Memory B cell (primary cell): ENCODE measurements around the gene CPPED1.

Source experiments
- ATAC-seq: fragments of 150-1000 bp; cut with Tn5 transposase; 2 replicates; pipeline ENCODE4 v1.10.0; 2021; ENCODE audit warnings: low read depth, mild to moderate bottlenecking, moderate library complexity
- DNase-seq, 2 donors: peaks; one replicate each; pipeline ENCODE4 v3.0.0; 2022; ENCODE audit warnings: low spot score in 2 of 2
- H3K27ac Mint-ChIP-seq: one replicate; pipeline ENCODE4 v1.8.0; 2022; ENCODE audit warnings: mild to moderate bottlenecking, moderate library complexity, mixed read lengths
- H3K27me3 Mint-ChIP-seq: one replicate; pipeline ENCODE4 v1.8.0; 2022; ENCODE audit warnings: mixed read lengths
- H3K36me3 Mint-ChIP-seq: one replicate; pipeline ENCODE4 v1.8.0; 2022; ENCODE audit warnings: mild to moderate bottlenecking, mixed read lengths
- H3K4me1 Mint-ChIP-seq: one replicate; pipeline ENCODE4 v1.8.0; 2022; ENCODE audit warnings: mixed read lengths
- H3K4me3 Mint-ChIP-seq: one replicate; pipeline ENCODE4 v1.8.0; 2022; ENCODE audit warnings: mild to moderate bottlenecking, moderate library complexity, mixed read lengths
- H3K9me3 Mint-ChIP-seq: one replicate; pipeline ENCODE4 v1.8.0; 2022; ENCODE audit warnings: mixed read lengths

CPPED1 gene

DNA sequence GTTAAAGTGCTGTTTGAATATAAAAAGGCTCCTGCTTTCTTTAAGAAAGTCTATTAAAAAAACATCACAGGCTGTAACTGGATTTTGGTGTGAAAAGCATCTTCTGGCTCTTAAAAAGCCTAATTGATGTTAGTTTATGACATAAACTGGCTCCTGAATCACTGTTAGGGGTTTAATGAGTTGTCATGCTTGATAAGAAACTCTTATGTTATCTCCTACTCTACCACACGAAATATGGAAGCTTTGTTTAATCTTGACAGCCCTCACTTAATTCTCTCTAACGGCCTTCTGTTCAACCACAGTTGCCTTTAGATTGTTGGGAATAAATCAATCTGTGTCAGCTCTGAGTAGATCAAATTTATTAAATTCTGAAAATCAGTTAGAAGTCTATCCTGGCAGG lies 51.5 kb downstream of the CPPED1 start:
- Mint-ChIP-seq H3K9me3 (no peaks in the 10 kb centered on the region), H3K4me1 (peaks cover 8% of the 10 kb centered on the region), H3K27me3 (no peaks in the 10 kb centered on the region), H3K36me3 (peaks cover 2% of the 10 kb centered on the region), H3K4me3 (no peak overlapping the region), H3K27ac (no peak overlapping the region)
- DNase-seq (no peak), ATAC-seq (no peak)

GRCh38 chr16:12750554-12750918 lies 53.2 kb downstream of the CPPED1 start:
- H3K27me3 Mint-ChIP-seq, result no peaks in the 10 kb centered on the region
- no peak for DNase-seq

GRCh38 chr16:12749076-12749475 lies 54.6 kb downstream of the CPPED1 start:
- no peak for DNase-seq
- H3K4me1 Mint-ChIP-seq, result peaks cover 8% of the 10 kb centered on the region
- H3K4me3 Mint-ChIP-seq, result no peak overlapping the region
- peaks cover 9% of the 10 kb centered on the region for H3K9me3 Mint-ChIP-seq
- ATAC-seq, result no peak
- H3K27me3 Mint-ChIP-seq, result no peaks in the 10 kb centered on the region
- no peak overlapping the region for H3K27ac Mint-ChIP-seq
- H3K36me3 Mint-ChIP-seq, result peaks cover 19% of the 10 kb centered on the region

More at GRCh38 chr16:12750554-12750918, 53.2 kb downstream of the CPPED1 start:
- Mint-ChIP-seq H3K4me3 (peak overlapping the region; percentile 41), H3K9me3 (peaks cover 4% of the 10 kb centered on the region), H3K36me3 (peaks cover 7% of the 10 kb centered on the region), H3K27ac (peak overlapping the region; percentile 35), H3K4me1 (peaks cover 8% of the 10 kb centered on the region)
- ATAC-seq, result no peak

- peaks cover 9% of the 10 kb centered on the region for H3K9me3 Mint-ChIP-seq
- H3K4me3 Mint-ChIP-seq, result no peak overlapping the region
- ATAC-seq (no peak), DNase-seq (no peak)
- no peak overlapping the region for H3K27ac Mint-ChIP-seq
- peaks cover 5% of the 10 kb centered on the region for H3K4me1 Mint-ChIP-seq
- H3K27me3 Mint-ChIP-seq, result no peaks in the 10 kb centered on the region
- peaks cover 22% of the 10 kb centered on the region for H3K36me3 Mint-ChIP-seq
These were observed 55.9 kb downstream of the CPPED1 start for GRCh38 chr16:12747827-12748226.

GRCh38 chr16:12747261-12747660 lies 56.4 kb downstream of the CPPED1 start:
- ATAC-seq (no peak), DNase-seq (no peak)
- H3K36me3 Mint-ChIP-seq, result peaks cover 22% of the 10 kb centered on the region
- H3K27me3 Mint-ChIP-seq, result no peaks in the 10 kb centered on the region
- no peak overlapping the region for H3K4me3 Mint-ChIP-seq
- peaks cover 9% of the 10 kb centered on the region for H3K9me3 Mint-ChIP-seq
- H3K4me1 Mint-ChIP-seq, result peaks cover 5% of the 10 kb centered on the region
- no peak overlapping the region for H3K27ac Mint-ChIP-seq

GRCh38 chr16:12744860-12745259 lies 58.8 kb downstream of the CPPED1 start:
- H3K4me3 Mint-ChIP-seq, result no peak overlapping the region
- H3K4me1 Mint-ChIP-seq, result no peaks in the 10 kb centered on the region
- peak overlapping the region; percentile 67 for H3K27ac Mint-ChIP-seq
- no peaks in the 10 kb centered on the region for H3K27me3 Mint-ChIP-seq
- ATAC-seq (no peak), DNase-seq (no peak)
- peaks cover 10% of the 10 kb centered on the region for H3K9me3 Mint-ChIP-seq
- peaks cover 27% of the 10 kb centered on the region for H3K36me3 Mint-ChIP-seq

DNA sequence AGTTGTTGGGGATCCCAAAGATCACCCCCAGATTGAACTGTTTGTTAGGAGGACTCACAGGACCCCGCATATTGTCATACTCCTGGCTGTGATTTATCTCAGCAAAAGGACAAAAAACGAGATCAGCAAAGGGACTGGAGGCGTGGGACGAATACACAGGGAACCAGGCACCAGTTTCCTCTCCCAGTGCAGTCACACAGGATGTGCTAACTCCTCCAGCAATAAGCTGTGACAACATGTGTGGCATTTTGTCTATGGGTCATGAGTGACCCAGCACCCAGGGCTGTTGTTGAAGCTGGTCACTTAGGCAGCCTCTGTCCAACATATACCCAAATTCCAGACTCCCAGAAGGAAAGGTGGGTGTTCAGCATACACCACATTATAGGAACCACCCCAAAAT lies 60.9 kb downstream of the CPPED1 start:
- ATAC-seq, result no peak
- Mint-ChIP-seq H3K27ac (no peak overlapping the region), H3K4me1 (no peaks in the 10 kb centered on the region), H3K36me3 (peaks cover 36% of the 10 kb centered on the region), H3K9me3 (peaks cover 13% of the 10 kb centered on the region), H3K4me3 (no peak overlapping the region), H3K27me3 (no peaks in the 10 kb centered on the region)
- DNase-seq, result no peak

DNA sequence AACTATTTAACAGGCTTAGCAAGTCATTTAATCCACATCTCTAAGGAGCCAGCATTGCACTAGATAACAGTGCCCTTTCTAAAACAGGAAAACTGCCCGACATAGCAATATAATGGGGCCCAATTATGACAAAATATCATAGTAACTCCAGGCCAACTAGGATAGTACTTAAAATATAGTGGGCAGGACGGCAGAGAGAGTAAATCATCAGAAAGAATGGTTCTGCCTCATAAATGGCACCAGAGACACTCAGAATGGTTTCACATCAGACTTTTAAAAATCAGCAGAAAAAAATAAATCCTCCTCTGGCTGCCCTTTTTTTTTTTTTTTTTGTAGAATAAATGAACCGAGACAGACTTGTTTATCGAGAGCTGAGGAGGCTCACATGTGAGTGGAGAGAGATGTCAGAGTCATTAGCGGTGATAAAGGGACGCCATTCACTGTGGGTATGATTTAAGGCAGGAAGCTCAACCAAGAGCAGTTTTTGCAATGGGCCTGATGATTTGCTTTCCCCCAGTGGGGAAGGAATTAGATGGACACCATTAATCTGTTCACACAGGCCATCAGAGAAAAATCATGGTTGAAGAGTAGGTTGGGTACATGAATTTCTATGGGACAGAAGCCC lies 62.6 kb downstream of the CPPED1 start:
- H3K27ac Mint-ChIP-seq, result no peak overlapping the region
- H3K36me3 Mint-ChIP-seq, result peaks cover 41% of the 10 kb centered on the region
- peaks cover 11% of the 10 kb centered on the region for H3K9me3 Mint-ChIP-seq
- no peaks in the 10 kb centered on the region for H3K4me1 Mint-ChIP-seq
- H3K27me3 Mint-ChIP-seq, result no peaks in the 10 kb centered on the region
- no peak for DNase-seq
- no peak overlapping the region for H3K4me3 Mint-ChIP-seq
- no peak for ATAC-seq

- ATAC-seq, result no peak
- no peak for DNase-seq
- H3K4me1 Mint-ChIP-seq, result no peaks in the 10 kb centered on the region
- H3K4me3 Mint-ChIP-seq, result no peak overlapping the region
- H3K9me3 Mint-ChIP-seq, result peaks cover 4% of the 10 kb centered on the region
- H3K36me3 Mint-ChIP-seq, result peaks cover 33% of the 10 kb centered on the region
- H3K27me3 Mint-ChIP-seq, result no peaks in the 10 kb centered on the region
- H3K27ac Mint-ChIP-seq, result no peak overlapping the region
These were observed 63.9 kb downstream of the CPPED1 start for GRCh38 chr16:12739738-12740137.

DNA sequence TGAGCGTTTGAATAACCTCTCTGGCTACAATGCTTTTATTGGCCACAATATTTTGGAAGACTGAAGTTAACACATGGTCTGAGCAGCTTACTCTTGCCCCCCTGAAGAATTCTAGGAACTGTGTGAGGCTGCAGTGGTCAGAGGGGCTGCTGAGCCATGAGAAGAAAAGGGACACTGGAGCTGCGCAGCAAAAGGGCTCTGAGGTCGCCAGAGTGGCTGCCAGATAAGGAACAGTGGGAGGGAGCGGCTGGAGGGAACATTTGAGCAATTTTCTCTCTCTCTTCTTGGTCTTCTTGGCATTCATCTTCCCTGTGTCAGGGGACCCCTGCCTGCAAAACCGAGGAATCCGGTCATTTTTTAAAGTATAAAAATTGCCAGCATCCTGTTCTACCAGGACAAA lies 66.1 kb downstream of the CPPED1 start:
- Mint-ChIP-seq H3K27me3 (no peaks in the 10 kb centered on the region), H3K9me3 (peaks cover 8% of the 10 kb centered on the region), H3K4me3 (no peak overlapping the region), H3K36me3 (peaks cover 36% of the 10 kb centered on the region), H3K4me1 (no peaks in the 10 kb centered on the region), H3K27ac (no peak overlapping the region)
- ATAC-seq (no peak), DNase-seq (no peak)

GRCh38 chr16:12735805-12736204 lies 67.9 kb downstream of the CPPED1 start:
- H3K27me3 Mint-ChIP-seq, result no peaks in the 10 kb centered on the region
- H3K36me3 Mint-ChIP-seq, result peaks cover 39% of the 10 kb centered on the region
- DNase-seq, result no peak

GRCh38 chr16:12732600-12732999 lies 71.1 kb downstream of the CPPED1 start:
- H3K4me1 Mint-ChIP-seq, result no peaks in the 10 kb centered on the region
- H3K27ac Mint-ChIP-seq, result no peak overlapping the region
- no peak overlapping the region for H3K4me3 Mint-ChIP-seq
- H3K27me3 Mint-ChIP-seq, result no peaks in the 10 kb centered on the region
- H3K9me3 Mint-ChIP-seq, result peaks cover 9% of the 10 kb centered on the region
- ATAC-seq (no peak), DNase-seq (no peak)
- H3K36me3 Mint-ChIP-seq, result peaks cover 29% of the 10 kb centered on the region

More at GRCh38 chr16:12735805-12736204, 67.9 kb downstream of the CPPED1 start:
- no peaks in the 10 kb centered on the region for H3K4me1 Mint-ChIP-seq
- H3K9me3 Mint-ChIP-seq, result peaks cover 13% of the 10 kb centered on the region
- H3K27ac Mint-ChIP-seq, result no peak overlapping the region
- ATAC-seq, result no peak
- no peak overlapping the region for H3K4me3 Mint-ChIP-seq

GRCh38 chr16:12729448-12729847 lies 74.2 kb downstream of the CPPED1 start:
- H3K27ac Mint-ChIP-seq, result no peak overlapping the region
- H3K4me1 Mint-ChIP-seq, result peaks cover under 1% of the 10 kb centered on the region
- H3K9me3 Mint-ChIP-seq, result peaks cover 8% of the 10 kb centered on the region
- ATAC-seq, result no peak
- no peak for DNase-seq
- no peak overlapping the region for H3K4me3 Mint-ChIP-seq
- H3K27me3 Mint-ChIP-seq, result no peaks in the 10 kb centered on the region
- H3K36me3 Mint-ChIP-seq, result peaks cover 22% of the 10 kb centered on the region

- H3K9me3 Mint-ChIP-seq, result peaks cover 9% of the 10 kb centered on the region
- H3K27me3 Mint-ChIP-seq, result no peaks in the 10 kb centered on the region
- DNase-seq (no peak), ATAC-seq (no peak)
- H3K4me1 Mint-ChIP-seq, result peaks cover 8% of the 10 kb centered on the region
- H3K36me3 Mint-ChIP-seq, result peaks cover 22% of the 10 kb centered on the region
- H3K4me3 Mint-ChIP-seq, result no peak overlapping the region
- no peak overlapping the region for H3K27ac Mint-ChIP-seq
These were observed 75.2 kb downstream of the CPPED1 start for GRCh38 chr16:12728469-12728868.

DNA sequence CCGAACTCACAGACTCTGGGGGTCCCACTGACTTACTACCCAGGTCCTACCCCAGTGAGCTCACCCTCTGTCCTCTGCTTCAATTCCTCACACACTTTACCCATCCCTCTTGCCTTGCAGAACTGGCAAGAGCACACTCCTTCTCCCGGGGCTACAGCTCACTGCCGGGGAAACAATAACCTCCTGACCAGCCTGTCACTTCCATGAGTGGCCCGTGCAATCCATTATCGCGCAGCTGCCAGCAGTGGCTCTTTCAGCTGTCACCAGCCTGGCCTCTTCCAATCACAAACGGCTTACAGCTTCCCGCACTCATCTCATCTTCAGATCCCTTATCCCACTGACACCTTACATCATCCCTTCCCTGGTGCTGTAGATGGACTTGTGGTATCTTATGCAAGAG lies 79.5 kb downstream of the CPPED1 start:
- no peaks in the 10 kb centered on the region for H3K27me3 Mint-ChIP-seq
- no peak overlapping the region for H3K27ac Mint-ChIP-seq
- ATAC-seq, result no peak
- H3K36me3 Mint-ChIP-seq, result peaks cover 13% of the 10 kb centered on the region
- peaks cover 2% of the 10 kb centered on the region for H3K9me3 Mint-ChIP-seq
- H3K4me3 Mint-ChIP-seq, result no peak overlapping the region
- peaks cover 8% of the 10 kb centered on the region for H3K4me1 Mint-ChIP-seq
- no peak for DNase-seq
